Measurements from ENCODE around the gene REPIN1. TPM values are rescaled to one million over a fixed set of nuclear protein-coding genes. Genes with fewer than 3 reads are reported as not detected.

REPIN1 gene
- total and polyA plus RNA-seq, 9 of the 15 experiments (the other 6 are each of a cell fraction or from before 2014, with no cell fraction given), result 8.1 to 283 (median 94.3) TPM

DNA sequence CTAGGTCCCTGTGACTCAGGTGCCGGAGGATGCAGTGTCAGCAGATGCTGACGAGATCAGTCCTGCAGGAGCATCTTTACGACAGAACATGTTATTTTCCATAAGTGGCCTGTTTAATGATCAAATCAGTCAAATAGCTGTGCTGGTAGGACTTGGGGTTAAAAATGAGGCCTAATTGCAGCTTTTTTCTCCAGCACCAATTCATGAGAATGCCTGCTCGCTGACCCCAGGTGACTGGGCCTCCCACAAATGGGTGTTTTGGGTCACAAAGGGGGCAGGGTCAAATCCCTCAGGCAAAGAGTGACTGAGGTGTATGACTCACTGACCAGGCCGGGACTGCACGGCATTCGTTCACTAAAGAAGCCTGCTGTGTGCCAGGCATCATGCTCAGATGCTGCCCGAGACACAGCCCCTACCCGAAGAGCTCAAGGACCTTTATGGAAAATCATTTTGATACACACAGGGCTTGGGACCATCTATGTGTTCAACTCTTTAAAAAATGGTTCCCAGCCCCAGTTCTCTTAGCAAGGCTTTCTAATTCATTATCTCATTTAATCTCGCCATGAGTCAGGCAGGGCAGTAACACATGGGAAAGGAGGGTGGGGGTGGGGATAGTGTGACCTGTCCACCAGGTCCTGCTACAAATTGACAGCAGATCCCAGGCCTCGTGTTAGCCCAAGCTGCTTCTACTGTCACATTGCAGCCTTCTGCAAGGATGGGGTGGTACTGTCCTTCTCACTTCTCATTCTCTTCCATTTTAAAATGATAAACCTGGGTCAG, 31.6 kb downstream of the REPIN1 start (continued):
- TF ChIP-seq ZNF12 (CRISPR knock-in tag; IDR thresholded peaks at IDR 0.05), result no peak
- TF ChIP-seq ZNF717 (CRISPR knock-in tag; IDR thresholded peaks at IDR 0.05), result no peak
- TF ChIP-seq NCOR1 (IDR thresholded peaks at IDR 0.05), result peak; percentile 42; the same call in 1 of the 2 replicates
- no peak for TF ChIP-seq ZNF408 (CRISPR knock-in tag; IDR thresholded peaks at IDR 0.05; ENCODE audit: low read depth)
- TF ChIP-seq, protein P1, sequence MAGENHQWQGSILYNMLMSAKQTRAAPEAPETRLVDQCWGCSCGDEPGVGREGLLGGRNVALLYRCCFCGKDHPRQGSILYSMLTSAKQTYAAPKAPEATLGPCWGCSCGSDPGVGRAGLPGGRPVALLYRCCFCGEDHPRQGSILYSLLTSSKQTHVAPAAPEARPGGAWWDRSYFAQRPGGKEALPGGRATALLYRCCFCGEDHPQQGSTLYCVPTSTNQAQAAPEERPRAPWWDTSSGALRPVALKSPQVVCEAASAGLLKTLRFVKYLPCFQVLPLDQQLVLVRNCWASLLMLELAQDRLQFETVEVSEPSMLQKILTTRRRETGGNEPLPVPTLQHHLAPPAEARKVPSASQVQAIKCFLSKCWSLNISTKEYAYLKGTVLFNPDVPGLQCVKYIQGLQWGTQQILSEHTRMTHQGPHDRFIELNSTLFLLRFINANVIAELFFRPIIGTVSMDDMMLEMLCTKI (IDR thresholded peaks at IDR 0.05; ENCODE audit: partially characterized antibody), result no peak
- TF ChIP-seq SMC3 (conservative IDR thresholded peaks at IDR 0.05; ENCODE audit: insufficient read depth, low read depth, low read length), result no peak
- no peak for TF ChIP-seq YY1 (IDR thresholded peaks at IDR 0.05; ENCODE audit: borderline replicate concordance in 1 of 3, control insufficient read depth in 1 of 3, extremely low read depth in 1 of 3, insufficient read depth in 3 of 3, insufficient read length in 1 of 3, insufficient replicate concordance in 2 of 3, low read depth in 1 of 3, low read length in 2 of 3)
- no peak for TF ChIP-seq SP2 (IDR thresholded peaks at IDR 0.05; ENCODE audit: extremely low read depth, low read depth, low read length, poor library complexity, severe bottlenecking)
- no peak for TF ChIP-seq ZNF274 (IDR thresholded peaks at IDR 0.05; ENCODE audit: borderline replicate concordance, low read depth, low read length)
- 0 out of 2 replicates have a peak, but pooled peaks have one; percentile 49 for TF ChIP-seq TOE1 (IDR thresholded peaks at IDR 0.05; ENCODE audit: borderline replicate concordance)
- TF ChIP-seq TOE1 (CRISPR knock-in tag; IDR thresholded peaks at IDR 0.05; ENCODE audit: borderline replicate concordance, low read depth), result no peak
- TF ChIP-seq MAFF (IDR thresholded peaks at IDR 0.05; ENCODE audit: low read length), result peak; percentile 72
- no peak; the same call in 1 of the 2 replicates for TF ChIP-seq TEAD4 (IDR thresholded peaks at IDR 0.05; ENCODE audit: low read length)
- TF ChIP-seq TEAD4 (CRISPR knock-in tag; IDR thresholded peaks at IDR 0.05; ENCODE audit: borderline replicate concordance), result no peak
- TF ChIP-seq FOXP1 (CRISPR knock-in tag; IDR thresholded peaks at IDR 0.05), result no peak; the same call in 1 of the 2 replicates
- peak; percentile 94 for TF ChIP-seq MYC (IDR thresholded peaks at IDR 0.05; ENCODE audit: low read depth, low read length)
- no peak for TF ChIP-seq MYC (CRISPR knock-in tag; IDR thresholded peaks at IDR 0.05; ENCODE audit: borderline replicate concordance, low read depth)
- TF ChIP-seq KDM5B (IDR thresholded peaks at IDR 0.05; ENCODE audit: insufficient replicate concordance, low read depth, low read length), result peak; percentile 50
- TF ChIP-seq, protein P2, sequence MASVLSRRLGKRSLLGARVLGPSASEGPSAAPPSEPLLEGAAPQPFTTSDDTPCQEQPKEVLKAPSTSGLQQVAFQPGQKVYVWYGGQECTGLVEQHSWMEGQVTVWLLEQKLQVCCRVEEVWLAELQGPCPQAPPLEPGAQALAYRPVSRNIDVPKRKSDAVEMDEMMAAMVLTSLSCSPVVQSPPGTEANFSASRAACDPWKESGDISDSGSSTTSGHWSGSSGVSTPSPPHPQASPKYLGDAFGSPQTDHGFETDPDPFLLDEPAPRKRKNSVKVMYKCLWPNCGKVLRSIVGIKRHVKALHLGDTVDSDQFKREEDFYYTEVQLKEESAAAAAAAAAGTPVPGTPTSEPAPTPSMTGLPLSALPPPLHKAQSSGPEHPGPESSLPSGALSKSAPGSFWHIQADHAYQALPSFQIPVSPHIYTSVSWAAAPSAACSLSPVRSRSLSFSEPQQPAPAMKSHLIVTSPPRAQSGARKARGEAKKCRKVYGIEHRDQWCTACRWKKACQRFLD (CRISPR knock-in tag; IDR thresholded peaks at IDR 0.05), result peak; percentile 57; the same call in 1 of the 2 replicates
- no peak for TF ChIP-seq MEF2A (IDR thresholded peaks at IDR 0.05; ENCODE audit: control insufficient read depth, low read depth, low read length)
- TF ChIP-seq KLF10 (CRISPR knock-in tag; IDR thresholded peaks at IDR 0.05), result no peak
- no peak for TF ChIP-seq SLC30A9 (CRISPR knock-in tag; IDR thresholded peaks at IDR 0.05)
- TF ChIP-seq DACH1 (IDR thresholded peaks at IDR 0.05; ENCODE audit: partially characterized antibody), result peak; percentile 26
- no peak for TF ChIP-seq TAF7 (tag; IDR thresholded peaks at IDR 0.05)
- TF ChIP-seq DNMT1 (IDR thresholded peaks at IDR 0.05), result no peak
- TF ChIP-seq TBL1XR1 (IDR thresholded peaks at IDR 0.05; ENCODE audit: low read length in 2 of 2), result no peak
- no peak for TF ChIP-seq EZH2 (IDR thresholded peaks at IDR 0.05; ENCODE audit: borderline replicate concordance, low read depth, low read length)

All from K562 (cell line).